ENCODE results near the gene TRIM66.

Gene TRIM66, protein sequence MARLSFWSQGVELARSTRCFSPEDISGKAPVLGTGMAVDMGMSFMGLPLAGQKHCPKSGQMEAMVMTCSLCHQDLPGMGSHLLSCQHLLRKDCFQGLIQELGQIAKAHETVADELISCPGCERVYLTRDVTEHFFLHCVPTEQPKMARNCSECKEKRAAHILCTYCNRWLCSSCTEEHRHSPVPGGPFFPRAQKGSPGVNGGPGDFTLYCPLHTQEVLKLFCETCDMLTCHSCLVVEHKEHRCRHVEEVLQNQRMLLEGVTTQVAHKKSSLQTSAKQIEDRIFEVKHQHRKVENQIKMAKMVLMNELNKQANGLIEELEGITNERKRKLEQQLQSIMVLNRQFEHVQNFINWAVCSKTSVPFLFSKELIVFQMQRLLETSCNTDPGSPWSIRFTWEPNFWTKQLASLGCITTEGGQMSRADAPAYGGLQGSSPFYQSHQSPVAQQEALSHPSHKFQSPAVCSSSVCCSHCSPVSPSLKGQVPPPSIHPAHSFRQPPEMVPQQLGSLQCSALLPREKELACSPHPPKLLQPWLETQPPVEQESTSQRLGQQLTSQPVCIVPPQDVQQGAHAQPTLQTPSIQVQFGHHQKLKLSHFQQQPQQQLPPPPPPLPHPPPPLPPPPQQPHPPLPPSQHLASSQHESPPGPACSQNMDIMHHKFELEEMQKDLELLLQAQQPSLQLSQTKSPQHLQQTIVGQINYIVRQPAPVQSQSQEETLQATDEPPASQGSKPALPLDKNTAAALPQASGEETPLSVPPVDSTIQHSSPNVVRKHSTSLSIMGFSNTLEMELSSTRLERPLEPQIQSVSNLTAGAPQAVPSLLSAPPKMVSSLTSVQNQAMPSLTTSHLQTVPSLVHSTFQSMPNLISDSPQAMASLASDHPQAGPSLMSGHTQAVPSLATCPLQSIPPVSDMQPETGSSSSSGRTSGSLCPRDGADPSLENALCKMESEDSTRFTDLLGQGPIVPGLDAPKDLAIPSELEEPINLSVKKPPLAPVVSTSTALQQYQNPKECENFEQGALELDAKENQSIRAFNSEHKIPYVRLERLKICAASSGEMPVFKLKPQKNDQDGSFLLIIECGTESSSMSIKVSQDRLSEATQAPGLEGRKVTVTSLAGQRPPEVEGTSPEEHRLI (N-terminal part only)

GRCh38 chr11:8682303-8683114, at the start of gene TRIM66, which contains the start of gene RPL27A:
Gene TRIM66, minus strand, starts transcription at chr11:8682665. Its CDS starts 10,391 bp downstream, at chr11:8672274.
Gene RPL27A, plus strand, starts transcription at chr11:8682792. Its CDS starts 22 bp downstream, at chr11:8682814.
- FAIRE-seq (peak; percentile 93), DNase-seq (ENCODE audit: insufficient read length, low spot score) (peak; percentile 75)

- FAIRE-seq (peak; percentile 80), DNase-seq (ENCODE audit: insufficient read length, low spot score) (no peak)
Observed at GRCh38 chr11:8731647-8732323, 49.3 kb upstream of the TRIM66 start.

GRCh38 chr11:8730697-8731020, 48.2 kb upstream of the TRIM66 start:
- DNase-seq (ENCODE audit: insufficient read length, low spot score) (no peak), FAIRE-seq (no peak)

GRCh38 chr11:8729837-8730696, 47.6 kb upstream of the TRIM66 start:
- FAIRE-seq (no peak), DNase-seq (ENCODE audit: insufficient read length, low spot score) (no peak)

GRCh38 chr11:8729067-8729466, 46.6 kb upstream of the TRIM66 start:
- no peak for FAIRE-seq
- no peak for DNase-seq (ENCODE audit: insufficient read length, low spot score)

- FAIRE-seq (no peak), DNase-seq (ENCODE audit: insufficient read length, low spot score) (no peak)
Observed at GRCh38 chr11:8728563-8728962, 46.1 kb upstream of the TRIM66 start.

GRCh38 chr11:8726395-8726794, 43.9 kb upstream of the TRIM66 start:
- DNase-seq (ENCODE audit: insufficient read length, low spot score) (no peak), FAIRE-seq (no peak)

GRCh38 chr11:8724682-8725081, 42.2 kb upstream of the TRIM66 start:
- FAIRE-seq (no peak), DNase-seq (ENCODE audit: insufficient read length, low spot score) (no peak)

- DNase-seq (ENCODE audit: insufficient read length, low spot score), result no peak
- no peak for FAIRE-seq
Observed at GRCh38 chr11:8723711-8724110, 41.2 kb upstream of the TRIM66 start.

GRCh38 chr11:8722809-8723208, 40.3 kb upstream of the TRIM66 start:
- no peak for FAIRE-seq
- no peak for DNase-seq (ENCODE audit: insufficient read length, low spot score)

- no peak for FAIRE-seq
- DNase-seq (ENCODE audit: insufficient read length, low spot score), result no peak
Observed at GRCh38 chr11:8721609-8722500, 39.4 kb upstream of the TRIM66 start.

DNA sequence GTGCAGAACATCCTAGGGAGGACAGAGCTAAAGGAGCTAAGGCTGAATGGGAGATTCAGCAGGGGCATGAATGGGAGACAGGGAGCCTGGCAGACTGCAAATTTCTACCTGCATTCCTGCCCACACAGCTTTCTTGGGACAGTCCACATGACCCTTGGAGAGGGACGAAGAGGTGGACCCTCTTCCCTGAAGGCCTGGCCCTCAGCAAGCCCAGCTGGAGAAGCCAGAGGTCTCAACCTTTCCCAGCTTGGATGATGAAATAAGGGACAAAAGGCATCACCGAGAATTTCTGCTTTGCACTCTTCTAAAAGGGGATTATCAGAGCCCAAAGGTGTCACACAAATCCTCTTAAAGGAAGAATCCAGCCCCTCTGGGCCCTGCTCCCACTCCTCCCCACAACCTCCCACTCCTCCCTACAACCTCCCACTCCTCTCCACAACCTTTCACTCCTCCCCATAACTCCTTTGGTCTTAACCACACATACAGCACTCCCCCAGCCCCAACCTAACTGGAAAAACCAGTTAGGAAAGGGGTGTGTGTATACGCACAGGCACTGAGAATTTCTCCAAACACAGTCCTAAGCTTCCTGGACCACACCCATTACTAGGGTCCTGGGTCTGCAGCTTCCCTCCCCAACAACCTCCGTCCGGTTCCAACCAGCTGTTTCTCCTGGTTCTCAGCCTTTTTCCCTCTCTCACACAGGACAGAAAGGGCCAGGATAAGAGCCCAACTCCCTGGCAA, 38.6 kb upstream of the TRIM66 start:
- FAIRE-seq, result no peak
- DNase-seq (ENCODE audit: insufficient read length, low spot score), result no peak

DNA sequence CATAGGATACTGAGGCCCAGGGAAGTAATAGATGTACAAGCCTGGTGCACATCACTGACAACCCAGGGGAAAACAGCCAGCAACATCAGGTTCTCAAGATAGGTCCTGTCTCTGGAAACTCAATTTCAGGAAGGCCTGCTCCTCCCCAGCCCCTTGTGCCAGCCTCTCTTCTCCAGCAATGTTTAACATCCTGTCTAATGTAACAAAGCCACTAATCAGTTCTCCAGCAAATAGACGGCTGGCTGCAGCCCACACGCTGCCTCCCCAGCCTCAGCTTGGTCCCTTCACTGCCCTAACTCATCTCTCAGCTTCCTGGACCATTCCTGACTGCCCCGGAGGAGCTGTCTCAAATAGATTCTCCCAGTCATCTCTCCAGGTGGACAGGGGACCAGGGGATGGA, 37.9 kb upstream of the TRIM66 start:
- no peak for FAIRE-seq

GRCh38 chr11:8719721-8720120, 37.3 kb upstream of the TRIM66 start:
- FAIRE-seq (no peak), DNase-seq (ENCODE audit: insufficient read length, low spot score) (no peak)

More for the DNA sequence above, 37.9 kb upstream of the TRIM66 start:
- no peak for DNase-seq (ENCODE audit: insufficient read length, low spot score)

DNA sequence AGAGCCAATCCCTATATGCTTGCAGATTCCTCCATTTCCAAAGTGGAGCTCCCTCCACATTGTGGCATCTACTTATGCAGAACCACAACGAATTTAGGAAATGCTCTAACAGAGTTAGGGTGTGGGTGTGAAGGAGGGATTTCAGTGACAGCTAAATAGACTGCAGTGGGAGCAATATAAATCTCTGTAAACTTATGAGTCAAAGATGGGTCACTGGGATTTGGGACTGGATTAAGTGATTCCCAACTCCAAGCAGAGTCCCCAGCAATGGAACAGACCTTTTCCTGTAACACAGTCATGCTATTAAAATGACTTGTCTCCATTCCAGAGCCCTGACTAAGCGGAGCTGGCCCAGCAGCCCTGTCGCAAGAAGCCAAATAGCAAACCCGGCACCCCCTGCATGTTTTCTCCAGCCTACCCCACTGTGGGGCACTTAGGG, 36.8 kb upstream of the TRIM66 start:
- FAIRE-seq, result no peak
- DNase-seq (ENCODE audit: insufficient read length, low spot score), result no peak

DNA sequence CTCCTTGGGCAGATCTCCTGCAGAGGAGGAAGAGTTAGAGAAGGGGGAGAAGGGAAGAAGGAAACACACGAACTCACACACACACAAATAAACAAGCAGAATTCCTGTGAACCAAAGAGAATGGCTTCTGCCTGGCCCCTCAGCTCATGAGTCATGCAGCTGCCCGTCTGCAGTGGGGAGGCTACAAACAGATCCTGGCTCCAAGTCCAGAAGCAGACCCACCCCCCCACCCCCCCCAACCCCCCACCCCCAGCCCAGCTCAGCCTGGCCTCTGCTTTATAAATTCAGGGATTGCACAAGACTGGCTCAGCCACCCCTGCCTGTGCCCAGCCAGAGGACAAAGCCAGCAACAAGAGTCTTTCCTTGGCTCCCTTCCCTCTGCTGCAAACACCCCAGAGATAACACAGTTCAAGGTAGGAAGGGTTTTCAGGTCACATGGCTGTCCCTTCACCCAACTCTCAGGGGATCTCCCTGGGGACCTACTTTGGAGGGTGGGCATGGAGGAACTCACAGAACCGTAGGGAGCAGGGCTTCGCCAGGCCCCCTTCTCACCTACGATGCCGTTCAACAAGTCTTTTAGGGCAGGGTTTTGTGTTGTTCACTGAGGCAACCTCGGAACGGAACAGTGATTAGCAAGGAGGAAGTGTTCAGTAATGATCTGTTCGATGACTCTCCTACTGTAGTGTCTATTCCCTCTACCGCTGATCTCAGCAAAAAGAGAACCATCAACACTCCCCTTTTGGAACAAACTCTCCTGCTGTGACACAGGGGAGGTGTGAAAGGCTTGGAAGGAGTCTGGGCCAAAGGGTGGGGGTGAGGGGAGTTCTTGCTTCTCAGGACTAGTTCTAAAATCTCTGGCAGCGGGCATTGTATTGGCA, 35.6 kb upstream of the TRIM66 start:
- DNase-seq (ENCODE audit: insufficient read length, low spot score) (peak; percentile 32), FAIRE-seq (no peak)
